GM19023 (cell line): ENCODE measurements around the gene MAPK8.
A peak's percentile ranks its signal among the peaks of the same experiment; 100 is the strongest.
"Not testable (repeated sequence)": the region's sequence is repeated elsewhere in the genome, so short reads cannot be mapped to it uniquely, and the experiment has no call there.

Experiments used
- ATAC-seq: cut with Tn5 transposase; IDR thresholded peaks from one replicate; pipeline ENCODE4 v1.9.1; 2021; ENCODE audit warnings: mild to moderate bottlenecking, moderate library complexity; ENCODE audit not compliant: unreplicated experiment

Gene MAPK8

GRCh38 chr10:48306265-48306869, at the start of gene MAPK8:
Gene MAPK8 (plus strand): TSS chr10:48306677. CDS start chr10:48401661, 94,984 bp downstream.
- peak; percentile 86 for ATAC-seq

GRCh38 chr10:48257407-48257961, 49.0 kb upstream of the MAPK8 start:
- no peak for ATAC-seq

- ATAC-seq: no peak
These were observed 48.4 kb upstream of the MAPK8 start for GRCh38 chr10:48258105-48258504.

GRCh38 chr10:48266528-48266927, 39.9 kb upstream of the MAPK8 start:
- peak; percentile 54 for ATAC-seq

- ATAC-seq: no peak
These were observed 35.3 kb upstream of the MAPK8 start for GRCh38 chr10:48271047-48271730.

GRCh38 chr10:48272682-48273081, 33.8 kb upstream of the MAPK8 start:
- no peak for ATAC-seq

- ATAC-seq: no peak
These were observed 32.7 kb upstream of the MAPK8 start for GRCh38 chr10:48273741-48274140.

GRCh38 chr10:48274636-48275035, 31.8 kb upstream of the MAPK8 start, which contains the start of gene FRMPD2:
Gene FRMPD2 (minus strand): TSS chr10:48274696. CDS start chr10:48274567, 129 bp downstream.
- no peak for ATAC-seq

GRCh38 chr10:48277093-48277492, 29.4 kb upstream of the MAPK8 start:
- no peak for ATAC-seq

GRCh38 chr10:48279081-48279751, 27.3 kb upstream of the MAPK8 start:
- peak; percentile 84 for ATAC-seq

- ATAC-seq: not testable (repeated sequence)
These were observed 24.8 kb upstream of the MAPK8 start for GRCh38 chr10:48281697-48282096.

GRCh38 chr10:48282829-48283228, 23.6 kb upstream of the MAPK8 start:
- ATAC-seq: peak; percentile 59

GRCh38 chr10:48284002-48284546, 22.4 kb upstream of the MAPK8 start:
- ATAC-seq: no peak

- ATAC-seq: no peak
These were observed 21.7 kb upstream of the MAPK8 start for GRCh38 chr10:48284811-48285210.

- ATAC-seq: no peak
These were observed 20.8 kb upstream of the MAPK8 start for GRCh38 chr10:48285710-48286109.

GRCh38 chr10:48286356-48286755, 20.1 kb upstream of the MAPK8 start:
- ATAC-seq: no peak

GRCh38 chr10:48287417-48288391, 18.8 kb upstream of the MAPK8 start:
- ATAC-seq: peak; percentile 49

- no peak for ATAC-seq
These were observed 17.8 kb upstream of the MAPK8 start for GRCh38 chr10:48288661-48289060.

GRCh38 chr10:48289501-48290238, 16.8 kb upstream of the MAPK8 start:
- ATAC-seq: peak; percentile 44
